Activated T-cell treated with anti-CD3 and anti-CD28 coated beads for 4 hours (primary cell): Measurements from ENCODE around the gene HYDIN.
"Not testable (repeated sequence)": the region's sequence is repeated elsewhere in the genome, so short reads cannot be mapped to it uniquely, and the experiment has no call there.

Source experiments
- DNase-seq: peaks from one replicate; pipeline ENCODE4 v3.0.0-alpha.2; 2020

Gene HYDIN

GRCh38 chr16:70984675-70985074 is 245.8 kb downstream of the HYDIN start:
- not testable (repeated sequence) for DNase-seq

GRCh38 chr16:70968332-70968731 is 262.2 kb downstream of the HYDIN start:
- DNase-seq: not testable (repeated sequence)

GRCh38 chr16:70960169-70960568 is 270.4 kb downstream of the HYDIN start:
- DNase-seq: not testable (repeated sequence)

- not testable (repeated sequence) for DNase-seq
Measured at GRCh38 chr16:70954922-70955321, 275.6 kb downstream of the HYDIN start.

GRCh38 chr16:70953824-70954223 is 276.7 kb downstream of the HYDIN start:
- DNase-seq: not testable (repeated sequence)

GRCh38 chr16:70943551-70943950 is 287.0 kb downstream of the HYDIN start:
- not testable (repeated sequence) for DNase-seq

- not testable (repeated sequence) for DNase-seq
Measured at GRCh38 chr16:70939690-70940359, 290.7 kb downstream of the HYDIN start.

- not testable (repeated sequence) for DNase-seq
Measured at GRCh38 chr16:70936781-70937525, 293.6 kb downstream of the HYDIN start.

GRCh38 chr16:70935325-70935724 is 295.2 kb downstream of the HYDIN start:
- not testable (repeated sequence) for DNase-seq

- DNase-seq: not testable (repeated sequence)
Measured at GRCh38 chr16:70933746-70934145, 296.8 kb downstream of the HYDIN start.

GRCh38 chr16:70930757-70931156 is 299.8 kb downstream of the HYDIN start:
- DNase-seq: not testable (repeated sequence)

- not testable (repeated sequence) for DNase-seq
Measured at GRCh38 chr16:70922164-70922563, 308.4 kb downstream of the HYDIN start.

- DNase-seq: not testable (repeated sequence)
Measured at GRCh38 chr16:70920661-70921060, 309.9 kb downstream of the HYDIN start.

- not testable (repeated sequence) for DNase-seq
Measured at GRCh38 chr16:70888208-70888607, 342.3 kb downstream of the HYDIN start.

- DNase-seq: not testable (repeated sequence)
Measured at GRCh38 chr16:70884652-70885051, 345.9 kb downstream of the HYDIN start.

GRCh38 chr16:70882311-70882710 is 348.2 kb downstream of the HYDIN start:
- not testable (repeated sequence) for DNase-seq

- not testable (repeated sequence) for DNase-seq
Measured at GRCh38 chr16:70877895-70878294, 352.6 kb downstream of the HYDIN start.

GRCh38 chr16:70876442-70876841 is 354.1 kb downstream of the HYDIN start:
- DNase-seq: not testable (repeated sequence)

GRCh38 chr16:70864698-70865097 is 365.8 kb downstream of the HYDIN start:
- DNase-seq: not testable (repeated sequence)

- not testable (repeated sequence) for DNase-seq
Measured at GRCh38 chr16:70861996-70862395, 368.5 kb downstream of the HYDIN start.

GRCh38 chr16:70851299-70851698 is 379.2 kb downstream of the HYDIN start:
- not testable (repeated sequence) for DNase-seq

- not testable (repeated sequence) for DNase-seq
Measured at GRCh38 chr16:70823498-70824118, 406.9 kb downstream of the HYDIN start.

GRCh38 chr16:70822734-70823133 is 407.8 kb downstream of the HYDIN start:
- not testable (repeated sequence) for DNase-seq

- DNase-seq: not testable (repeated sequence)
Measured at GRCh38 chr16:70818088-70818487, 412.4 kb downstream of the HYDIN start.
